Cardiac atrium fibroblast (primary cell): Measurements from ENCODE around the gene CCR9. TPM values are rescaled to one million over a fixed set of nuclear protein-coding genes. Genes with fewer than 3 reads are reported as not detected.

Experiments
- total RNA-seq: library from RNA; depleted of rRNA; stranded (reverse); fragments of >200 nt; gene quantifications from 2 replicates; pipeline ENCODE4 v1.2.3, GENCODE V29; 2015

CCR9 gene
- total RNA-seq = not detected in 2 replicates

GRCh38 chr3:45885979-45886705, at the start of gene CCR9:
TSS of gene CCR9 (plus strand) at chr3:45886543. CDS start at chr3:45894934, 8,391 bp downstream.

GRCh38 chr3:45841757-45842491, 44.4 kb upstream of the CCR9 start, which contains the start of gene LZTFL1:
TSS of gene LZTFL1 (minus strand) at chr3:45842119. CDS start at chr3:45841991, 128 bp downstream.

GRCh38 chr3:45943207-45943846, 57.0 kb downstream of the CCR9 start, which contains the start of gene CXCR6:
TSS of gene CXCR6 (plus strand) at chr3:45943464. CDS start at chr3:45946482, 3,018 bp downstream.

Other genes starting within 250 kb of the CCR9 start
- gene SACM1L, start 197.1 kb upstream of the CCR9 start, total RNA-seq = 18.1 and 36.8 TPM in 2 replicates
- not detected in 2 replicates for gene SLC6A20, start 90.0 kb upstream of the CCR9 start, total RNA-seq
- 15.2 and 25.8 TPM in 2 replicates for gene LZTFL1, start 44.4 kb upstream of the CCR9 start, total RNA-seq
- not detected in 2 replicates for gene CXCR6, start 56.9 kb downstream of the CCR9 start, total RNA-seq
- gene FYCO1, start 109.3 kb downstream of the CCR9 start, total RNA-seq = 9.2 and 11.2 TPM in 2 replicates
- not detected in 2 replicates for gene XCR1, start 140.9 kb downstream of the CCR9 start, total RNA-seq